Liver (tissue), 3 donors: ENCODE results near the gene THOC5.
"Not testable (repeated sequence)": the region's sequence is repeated elsewhere in the genome, so short reads cannot be mapped to it uniquely, and the experiment has no call there.

Experiments
- CTCF ChIP-seq: fragments of 150-350 bp; IDR thresholded peaks from 2 replicates; pipeline ENCODE4 v1.5.1; 2017; ENCODE audit warnings: improper control_type of control experiment, low read depth, low read length; ENCODE audit not compliant: missing input control
- RAD21 ChIP-seq, 2 donors: IDR thresholded peaks; 2 replicates each; pipeline ENCODE4 v1.6.1; 2016; ENCODE audit warnings: antibody characterized with exemption in 2 of 2, mild to moderate bottlenecking in 2 of 2
- RXRA ChIP-seq, 2 donors: IDR thresholded peaks; 2 replicates each; pipeline ENCODE4 v1.6.1; 2017 to 2018; ENCODE audit warnings: antibody characterized with exemption in 2 of 2, mild to moderate bottlenecking in 1 of 2
- donor health status: healthy.
- donor health status: healthy.

GRCh38 chr22:29566513-29566912, 13.0 kb upstream of the THOC5 start:
- TF ChIP-seq CTCF; RXRA (IDR thresholded peaks at IDR 0.05); RAD21 (IDR thresholded peaks at IDR 0.05): not testable (repeated sequence)
